T-helper 2 cell (primary cell): ENCODE measurements around the gene LAYN.

Experiments used
- DNase-seq, 5 experiments: peaks; one replicate each; pipeline versions ENCODE4 v3.0.0 to v3.0.0-alpha.2; 2012 to 2022

Gene LAYN

DNA sequence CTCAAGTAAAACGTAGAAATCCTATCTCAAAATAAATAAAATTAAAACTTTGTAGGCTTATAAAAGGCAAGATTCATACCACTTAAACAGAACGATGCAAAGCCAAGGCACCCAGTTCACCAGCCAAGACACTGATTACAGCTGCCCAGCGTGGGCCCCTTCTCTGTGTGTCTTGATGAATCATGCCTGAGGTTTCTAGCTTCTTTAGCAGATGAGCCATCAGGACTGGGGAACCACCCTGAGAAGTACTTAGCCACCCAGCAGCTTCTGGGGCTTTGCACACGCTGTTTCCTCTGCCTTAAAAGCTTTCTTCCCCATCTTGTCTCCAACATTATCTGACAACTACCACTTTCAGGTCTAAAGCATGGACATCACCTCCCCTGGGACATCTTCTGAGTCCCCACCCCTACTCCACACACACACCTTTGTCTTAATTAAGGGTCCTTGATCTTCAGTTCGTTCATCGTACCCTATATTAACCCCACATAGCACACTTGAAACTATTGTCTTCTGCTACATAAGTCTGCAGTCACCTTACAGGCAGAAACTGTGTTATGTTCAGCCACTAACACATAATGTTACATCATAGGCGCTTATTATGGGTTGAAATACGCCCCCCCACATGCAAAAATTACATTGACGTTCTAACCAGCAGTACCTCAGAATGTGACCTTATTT, 8.7 kb upstream of the LAYN start:
- DNase-seq, result peak in 2 of 5 experiments; percentile 32 to 61

GRCh38 chr11:111532365-111532709, 8.2 kb upstream of the LAYN start:
- no peak for DNase-seq

DNA sequence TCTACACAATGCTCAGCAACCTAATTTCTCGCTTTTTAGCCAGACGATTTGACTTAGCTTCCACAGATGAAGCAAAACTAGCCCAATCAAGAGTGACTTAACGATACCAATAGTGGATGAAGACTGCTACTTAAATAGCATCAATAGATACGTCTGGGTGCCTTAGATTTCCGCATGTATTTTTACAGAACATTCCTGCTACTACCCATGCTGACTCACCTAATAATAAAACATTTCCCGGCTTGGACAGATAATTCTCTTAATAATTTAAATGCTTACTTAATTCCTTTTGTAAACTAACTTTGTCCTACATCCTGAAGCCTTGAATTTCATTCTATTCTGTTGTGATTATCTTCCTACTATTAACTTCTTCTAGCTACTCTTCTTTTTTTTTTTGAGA, 5.2 kb upstream of the LAYN start:
- DNase-seq, result no peak

- no peak for DNase-seq
Measured at GRCh38 chr11:111537336-111537860, 3.1 kb upstream of the LAYN start.

- peak in 1 of 5 experiments; percentile 10 for DNase-seq
Measured at GRCh38 chr11:111538407-111539114, 2.0 kb upstream of the LAYN start.

DNA sequence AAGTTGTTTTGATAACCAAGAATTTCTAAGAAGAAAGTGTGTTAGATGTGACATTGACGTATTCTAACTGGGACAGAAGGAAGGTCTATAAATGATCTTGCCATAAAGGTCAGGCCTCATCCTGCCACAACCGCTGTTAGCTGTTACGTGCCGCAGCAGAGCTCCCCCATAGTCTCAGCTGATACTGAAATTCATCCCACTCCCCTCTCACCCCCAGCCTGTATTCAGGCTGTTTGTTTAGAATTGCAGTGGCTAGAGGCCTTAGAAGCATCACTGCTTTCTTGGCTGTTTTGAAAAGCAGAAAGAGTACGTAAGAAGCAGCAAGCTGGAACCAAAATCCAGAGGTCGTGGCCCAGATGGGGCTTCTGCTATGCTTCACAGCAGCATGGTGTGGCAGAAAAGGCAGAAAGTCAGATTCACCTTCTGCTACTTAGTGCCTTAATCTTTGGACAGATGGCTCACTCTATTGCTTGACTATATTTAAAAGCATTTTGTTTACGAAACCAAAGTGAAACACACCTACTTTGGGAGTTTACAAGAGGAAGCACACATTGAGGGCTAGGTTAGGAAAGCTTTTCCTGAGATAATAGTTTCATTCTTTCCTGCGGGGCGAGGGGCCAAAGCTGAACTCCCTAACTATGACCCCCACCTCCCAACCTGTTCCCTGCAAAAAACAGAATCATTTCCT, 950 bp upstream of the LAYN start:
- DNase-seq, result peak in 1 of 5 experiments; percentile 13

- DNase-seq, result no peak
Measured at GRCh38 chr11:111540937-111541253, 375 bp downstream of the LAYN start.

DNA sequence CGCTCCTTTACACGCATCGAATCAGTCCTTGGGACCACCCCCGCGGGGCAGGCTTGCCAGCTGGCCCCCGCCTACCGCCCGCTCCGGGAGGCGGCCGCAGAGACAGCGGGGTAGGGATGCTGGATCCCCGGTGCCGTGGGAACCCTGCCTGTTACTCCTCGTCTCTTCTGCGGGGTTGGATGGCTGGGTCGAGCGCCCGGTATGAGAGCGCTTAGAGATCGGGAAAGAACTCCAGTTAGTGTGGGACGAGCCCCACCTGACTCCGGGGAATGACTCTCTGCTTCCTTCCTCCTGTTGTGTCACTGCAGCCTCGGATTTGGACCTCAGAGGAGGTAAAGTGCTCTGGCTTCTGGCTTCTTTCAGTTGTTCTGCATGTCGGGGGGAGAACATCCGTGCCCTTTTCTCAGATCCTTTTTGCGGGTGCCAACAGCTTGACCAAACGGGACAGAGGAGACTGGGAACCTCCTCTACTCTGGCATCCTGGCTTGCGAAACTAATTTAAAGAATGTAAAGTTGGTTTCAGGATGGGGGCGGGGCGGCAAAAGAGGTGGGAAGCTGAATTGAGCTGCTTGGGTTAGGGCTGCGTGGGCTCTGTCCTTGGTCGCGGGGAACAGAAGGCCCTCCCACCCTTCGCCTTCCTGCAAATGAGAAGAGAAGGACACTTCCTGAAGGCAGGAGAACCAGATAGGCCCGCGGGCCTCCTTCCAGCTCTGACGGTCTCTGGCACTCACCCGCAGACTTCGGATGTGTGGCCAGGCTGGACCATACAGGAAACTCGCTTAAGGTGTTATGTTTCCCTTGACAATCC, 938 bp downstream of the LAYN start:
- DNase-seq, result no peak

DNA sequence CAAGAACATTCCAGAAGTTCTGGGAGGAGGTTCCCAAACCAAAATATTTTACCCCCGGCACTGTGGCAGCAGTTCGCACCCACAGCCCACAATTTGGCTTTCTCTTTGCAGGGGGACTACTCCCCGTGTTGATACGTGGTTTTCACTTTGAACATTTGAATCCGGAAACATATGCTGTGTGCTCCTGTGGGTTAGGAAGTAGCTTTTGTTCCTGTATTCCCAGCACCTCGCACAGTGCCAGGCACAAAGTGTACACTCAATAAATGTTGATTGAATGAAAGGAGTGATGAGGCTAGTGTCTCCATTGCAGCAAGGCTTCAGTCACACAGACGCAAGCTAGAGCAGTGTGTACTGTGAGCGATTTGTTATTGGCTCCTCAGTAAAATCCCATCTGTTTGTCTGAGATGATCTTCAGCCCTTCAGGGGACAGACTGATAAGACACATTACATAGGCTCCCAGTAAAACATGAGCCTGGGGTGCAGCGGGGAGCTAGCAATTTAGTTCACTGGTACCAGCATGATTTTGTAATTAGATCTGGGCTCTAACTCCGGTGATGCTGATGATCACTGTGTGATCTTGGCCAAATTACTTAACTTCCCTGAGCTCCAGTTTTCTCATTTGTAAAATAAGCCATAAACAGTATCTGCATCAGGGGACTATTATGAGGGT, 2.2 kb downstream of the LAYN start:
- DNase-seq, result no peak

GRCh38 chr11:111548525-111548924, 8.0 kb downstream of the LAYN start:
- no peak for DNase-seq

DNA sequence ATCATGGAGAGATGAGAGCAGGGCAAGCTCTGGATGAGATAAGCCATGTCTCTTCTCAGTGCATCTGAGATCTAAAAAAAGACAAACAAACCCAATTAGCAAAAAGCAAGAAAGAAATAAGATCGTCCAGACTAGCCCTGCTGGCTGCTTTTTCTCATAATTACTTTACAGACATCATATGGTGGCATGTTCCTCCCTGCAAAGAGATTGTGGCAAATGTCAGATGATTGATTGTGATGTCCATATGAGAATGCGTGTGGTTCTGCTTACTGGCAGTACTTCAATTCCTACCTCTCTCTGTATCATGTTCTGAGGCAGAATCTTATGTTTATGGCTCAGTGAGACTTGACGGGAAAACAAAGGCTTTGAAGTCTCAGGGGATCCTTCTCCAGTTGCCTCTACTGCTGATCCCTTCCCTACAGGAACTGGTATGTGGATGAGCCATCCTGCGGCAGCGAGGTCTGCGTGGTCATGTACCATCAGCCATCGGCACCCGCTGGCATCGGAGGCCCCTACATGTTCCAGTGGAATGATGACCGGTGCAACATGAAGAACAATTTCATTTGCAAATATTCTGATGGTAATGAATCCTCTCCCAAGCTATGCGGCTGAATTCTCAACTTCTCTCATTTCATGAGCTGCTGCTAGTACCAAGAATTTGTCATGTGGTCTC, 8.8 kb downstream of the LAYN start:
- DNase-seq, result no peak

DNA sequence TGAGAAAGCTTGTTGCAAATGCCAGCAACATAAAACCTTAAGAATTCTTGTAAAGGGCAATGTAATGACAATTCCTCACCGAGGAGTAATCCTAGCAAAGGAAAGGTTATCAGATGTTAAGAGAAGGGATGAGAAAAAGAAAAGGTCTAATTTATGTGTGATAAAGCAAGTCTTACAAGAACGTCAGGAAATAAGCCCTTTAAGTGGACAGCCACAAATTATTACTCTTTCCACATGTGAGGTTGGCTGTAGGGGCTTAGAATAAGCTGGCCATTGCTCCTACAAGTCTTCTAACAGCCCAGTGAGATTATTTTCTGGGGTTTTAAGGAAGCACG, 9.3 kb downstream of the LAYN start:
- no peak for DNase-seq

GRCh38 chr11:111550258-111550657, 9.7 kb downstream of the LAYN start:
- no peak for DNase-seq

DNA sequence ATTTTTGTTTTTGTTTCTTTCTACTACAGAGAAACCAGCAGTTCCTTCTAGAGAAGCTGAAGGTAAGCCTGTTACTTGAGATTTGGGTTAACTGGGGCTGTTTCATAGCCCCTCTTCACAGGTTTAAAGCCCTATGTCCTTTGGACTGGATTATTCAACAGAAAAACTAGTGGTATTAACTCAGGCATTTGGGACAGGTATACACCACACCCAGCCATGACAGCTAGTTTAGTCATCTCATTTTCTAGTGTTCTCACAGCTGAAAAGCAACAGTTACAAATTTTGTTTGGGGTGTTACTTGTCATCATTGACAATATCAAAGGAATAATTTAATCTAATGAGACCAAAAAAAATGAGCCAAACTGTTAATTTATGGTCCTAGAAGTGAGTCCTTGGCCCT, 14.0 kb downstream of the LAYN start:
- DNase-seq, result no peak

GRCh38 chr11:111555255-111555654, 14.7 kb downstream of the LAYN start:
- DNase-seq, result no peak

DNA sequence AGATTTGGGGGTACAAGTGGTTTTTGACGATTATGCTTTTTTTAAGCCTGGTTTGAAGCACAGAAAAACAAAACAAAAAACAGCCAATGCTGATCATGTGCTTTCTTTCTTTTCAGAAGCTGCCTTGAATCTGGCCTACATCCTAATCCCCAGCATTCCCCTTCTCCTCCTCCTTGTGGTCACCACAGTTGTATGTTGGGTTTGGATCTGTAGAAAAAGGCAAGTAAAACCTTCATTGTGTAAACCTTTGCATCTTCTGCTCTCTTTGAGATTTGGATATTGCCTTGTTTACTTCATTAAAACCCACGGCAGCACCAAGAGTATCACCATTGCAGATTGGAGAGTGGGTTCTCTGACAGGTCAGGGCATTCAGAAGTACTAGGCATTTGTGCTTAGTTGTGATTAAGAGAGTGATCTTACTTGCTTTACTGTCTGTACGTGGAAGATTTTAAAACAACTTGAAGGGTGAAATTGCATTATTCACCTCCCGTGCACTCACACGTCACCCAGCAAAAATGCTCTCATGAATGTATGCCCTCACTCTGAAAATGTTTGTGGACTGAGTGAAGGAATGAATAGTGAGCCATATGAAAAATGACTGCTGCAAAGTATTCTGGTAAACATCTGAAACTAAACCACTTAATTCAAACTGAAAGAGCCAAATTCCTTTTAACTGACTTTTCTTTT, 17.0 kb downstream of the LAYN start:
- no peak for DNase-seq

DNA sequence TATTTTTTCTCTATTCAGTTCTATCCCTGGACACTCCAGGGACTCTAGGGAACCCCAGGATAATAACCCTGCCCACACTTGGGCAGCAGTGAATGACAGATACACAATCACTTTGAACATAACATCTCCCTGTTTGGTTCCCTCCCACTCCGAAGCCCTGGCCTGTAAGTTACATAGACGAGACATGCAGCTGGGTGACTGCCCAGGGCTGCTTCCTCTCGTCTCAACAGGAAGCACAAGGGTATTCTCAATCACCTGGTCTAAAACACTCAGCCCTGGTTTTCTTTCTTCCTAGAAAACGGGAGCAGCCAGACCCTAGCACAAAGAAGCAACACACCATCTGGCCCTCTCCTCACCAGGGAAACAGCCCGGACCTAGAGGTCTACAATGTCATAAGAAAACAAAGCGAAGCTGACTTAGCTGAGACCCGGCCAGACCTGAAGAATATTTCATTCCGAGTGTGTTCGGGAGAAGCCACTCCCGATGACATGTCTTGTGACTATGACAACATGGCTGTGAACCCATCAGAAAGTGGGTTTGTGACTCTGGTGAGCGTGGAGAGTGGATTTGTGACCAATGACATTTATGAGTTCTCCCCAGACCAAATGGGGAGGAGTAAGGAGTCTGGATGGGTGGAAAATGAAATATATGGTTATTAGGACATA, 19.4 kb downstream of the LAYN start:
- DNase-seq, result no peak

DNA sequence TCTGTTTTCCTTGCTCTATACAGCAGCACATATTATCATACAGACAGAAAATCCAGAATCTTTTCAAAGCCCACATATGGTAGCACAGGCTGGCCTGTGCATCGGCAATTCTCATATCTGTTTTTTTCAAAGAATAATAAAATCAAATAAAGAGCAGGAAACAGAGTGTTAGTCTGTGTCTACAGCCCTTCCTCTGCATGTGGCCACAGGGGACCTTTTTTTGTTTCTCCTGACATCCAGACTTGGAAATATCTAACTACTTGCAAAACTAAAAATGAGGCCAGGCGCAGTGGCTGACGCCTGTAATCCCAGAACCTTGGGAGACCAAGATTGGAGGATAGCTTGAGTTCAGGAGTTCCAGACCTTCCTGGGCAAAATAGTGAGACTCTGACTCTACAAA, 20.3 kb downstream of the LAYN start:
- no peak for DNase-seq

- no peak for DNase-seq
Measured at GRCh38 chr11:111561306-111561705, 20.8 kb downstream of the LAYN start.

GRCh38 chr11:111561791-111562325, 21.3 kb downstream of the LAYN start:
- DNase-seq, result no peak
